Gastroesophageal sphincter (tissue), 3 donors: ENCODE results near the gene TMOD3.

Source experiments
- CTCF ChIP-seq, 4 experiments: fragments of 200-600 bp in 2 of 4; fragments of 450-650 bp in 2 of 4; sonication (generic) in 1 of 4; IDR thresholded peaks; one replicate each; pipeline ENCODE4 v1.5.1; 2017 to 2019; ENCODE audit warnings: antibody characterized with exemption in 4 of 4, mild to moderate bottlenecking in 2 of 4, moderate library complexity in 2 of 4
- EP300 ChIP-seq: sonication (generic); formaldehyde crosslinking; IDR thresholded peaks from one replicate; pipeline ENCODE4 v1.6.1; 2017; ENCODE audit warnings: antibody characterized with exemption, mild to moderate bottlenecking
- POLR2A ChIP-seq, 2 donors: fragments of 450-650 bp; IDR thresholded peaks; one replicate each; pipeline ENCODE4 v1.6.1; 2017; ENCODE audit warnings: antibody characterized with exemption in 2 of 2, mild to moderate bottlenecking in 2 of 2, moderate library complexity in 1 of 2
- POLR2AphosphoS5 ChIP-seq: sonication (generic); formaldehyde crosslinking; IDR thresholded peaks from one replicate; pipeline ENCODE4 v1.6.1; 2017; ENCODE audit warnings: antibody characterized with exemption

- TF ChIP-seq CTCF (IDR thresholded peaks at IDR 0.05) = no peak
- no peak for TF ChIP-seq POLR2AphosphoS5
- no peak for TF ChIP-seq POLR2A (IDR thresholded peaks at IDR 0.05)
- TF ChIP-seq EP300 = no peak
These were observed 46.7 kb downstream of the TMOD3 start for GRCh38 chr15:51876169-51876568.
